Astrocyte (in vitro differentiated cells and primary cell): ENCODE measurements around the gene EPHA2. TPM values are rescaled to one million over a fixed set of nuclear protein-coding genes. Genes with fewer than 3 reads are reported as not detected.
A peak's percentile ranks its signal among the peaks of the same experiment; 100 is the strongest.

Source experiments
- DNase-seq: peaks from one replicate; pipeline ENCODE4 v3.0.0-alpha.2; 2010; ENCODE audit warnings: low read depth
- FAIRE-seq: peaks from 2 replicates; lab custom pipeline; 2011; peaks lifted over from hg19 to GRCh38; lab: Jason Lieb, UNC
- H2AFZ ChIP-seq: 2 replicates; pipeline ENCODE4 v1.6.0; 2012; ENCODE audit warnings: low read depth, low read length, inconsistent platforms
- H3K27ac ChIP-seq: 2 replicates; pipeline ENCODE4 v1.5.1; 2011; ENCODE audit warnings: low read depth, low read length, inconsistent platforms
- H3K27me3 ChIP-seq: 2 replicates; pipeline ENCODE4 v1.6.0; 2011; ENCODE audit warnings: low read length, inconsistent platforms; ENCODE audit not compliant: insufficient read depth
- H3K36me3 ChIP-seq: 2 replicates; pipeline ENCODE4 v1.5.1; 2011; ENCODE audit warnings: low read length, inconsistent platforms; ENCODE audit not compliant: insufficient read depth
- H3K4me1 ChIP-seq: 2 replicates; pipeline ENCODE4 v1.5.1; 2011; ENCODE audit warnings: low read length, inconsistent platforms; ENCODE audit not compliant: insufficient read depth
- H3K4me2 ChIP-seq: 2 replicates; pipeline ENCODE4 v1.6.0; 2012; ENCODE audit warnings: low read length, inconsistent platforms
- H3K4me3 ChIP-seq: 2 replicates; pipeline ENCODE4 v1.5.1; 2011; ENCODE audit warnings: low read depth, mild to moderate bottlenecking, low read length, inconsistent platforms; ENCODE audit not compliant: insufficient read depth
- H3K79me2 ChIP-seq: 2 replicates; pipeline ENCODE4 v1.6.0; 2012; ENCODE audit warnings: mild to moderate bottlenecking, low read length, inconsistent platforms; ENCODE audit not compliant: insufficient read depth
- H3K9ac ChIP-seq: 2 replicates; pipeline ENCODE4 v1.6.0; 2012; ENCODE audit warnings: mild to moderate bottlenecking, low read length, inconsistent platforms
- H3K9me3 ChIP-seq: 2 replicates; pipeline ENCODE4 v1.5.1; 2012; ENCODE audit warnings: low read depth, mild to moderate bottlenecking, low read length, inconsistent platforms; ENCODE audit not compliant: insufficient read depth
- H4K20me1 ChIP-seq: 2 replicates; pipeline ENCODE4 v1.6.0; 2012; ENCODE audit warnings: low read length, inconsistent platforms; ENCODE audit not compliant: insufficient read depth
- H3K27ac Mint-ChIP-seq: one replicate; pipeline ENCODE4 v1.8.0; 2021; ENCODE audit warnings: mild to moderate bottlenecking, mixed read lengths; ENCODE audit not compliant: unreplicated experiment
- H3K27me3 Mint-ChIP-seq: one replicate; pipeline ENCODE4 v1.8.0; 2021; ENCODE audit warnings: low read depth, mixed read lengths; ENCODE audit not compliant: unreplicated experiment
- H3K36me3 Mint-ChIP-seq: one replicate; pipeline ENCODE4 v1.8.0; 2021; ENCODE audit warnings: low read depth, mixed read lengths; ENCODE audit not compliant: unreplicated experiment
- H3K4me1 Mint-ChIP-seq: one replicate; pipeline ENCODE4 v1.8.0; 2021; ENCODE audit warnings: low read depth, mixed read lengths; ENCODE audit not compliant: unreplicated experiment
- H3K4me3 Mint-ChIP-seq: one replicate; pipeline ENCODE4 v1.8.0; 2021; ENCODE audit warnings: mild to moderate bottlenecking, moderate library complexity, mixed read lengths; ENCODE audit not compliant: unreplicated experiment
- H3K9me3 Mint-ChIP-seq: one replicate; pipeline ENCODE4 v1.8.0; 2021; ENCODE audit warnings: mild to moderate bottlenecking, mixed read lengths; ENCODE audit not compliant: unreplicated experiment
- EZH2 ChIP-seq: IDR thresholded peaks from 2 replicates; pipeline ENCODE4 v1.6.1; 2012; ENCODE audit warnings: mild to moderate bottlenecking, low read length, inconsistent platforms; ENCODE audit not compliant: insufficient read depth
- total RNA-seq: library from RNA; stranded (reverse); gene quantifications from 2 replicates; pipeline ENCODE4 v1.2.1, GENCODE V29; 2021
- TF ChIP-seq, protein P1 (sequence below): IDR thresholded peaks from 2 replicates; pipeline ENCODE4 v1.5.1; 2011; ENCODE audit warnings: low read depth, mild to moderate bottlenecking, inconsistent platforms, low read length, moderate library complexity; ENCODE audit not compliant: insufficient read depth

The EPHA2 gene
- total RNA-seq, 1 donor from 2014 or later: 140 TPM

DNA sequence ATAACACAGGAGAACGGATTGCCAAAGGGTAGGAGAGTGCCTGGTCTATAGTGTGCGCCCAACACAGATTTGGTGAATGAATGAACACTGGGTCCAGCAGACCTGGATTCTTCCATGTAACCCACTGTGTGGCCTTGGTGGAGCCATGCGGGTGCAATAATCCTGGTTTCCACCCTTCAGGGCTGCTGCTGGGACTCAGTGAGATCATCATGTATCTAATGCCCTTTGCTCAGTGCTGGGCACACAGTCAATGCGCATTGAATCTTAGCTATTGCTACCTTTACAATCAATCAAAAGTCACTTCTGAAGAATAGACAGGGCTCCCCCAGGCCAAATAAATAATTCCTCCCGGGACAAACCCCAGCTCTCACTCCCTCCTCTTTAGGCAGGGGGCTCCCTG lies 5.8 kb upstream of the EPHA2 start:
- H3K27ac ChIP-seq: no peak overlapping the region
- H3K36me3 Mint-ChIP-seq: peaks cover 3% of the 10 kb centered on the region
- peaks cover 43% of the 10 kb centered on the region for H3K4me1 Mint-ChIP-seq
- no peak overlapping the region for H2AFZ ChIP-seq
- no peak overlapping the region for H3K4me3 ChIP-seq
- no peak for FAIRE-seq
- peaks cover 30% of the 10 kb centered on the region for H3K4me1 ChIP-seq
- no peak overlapping the region for H3K9ac ChIP-seq
- no peak for TF ChIP-seq EZH2
- TF ChIP-seq, protein P1, sequence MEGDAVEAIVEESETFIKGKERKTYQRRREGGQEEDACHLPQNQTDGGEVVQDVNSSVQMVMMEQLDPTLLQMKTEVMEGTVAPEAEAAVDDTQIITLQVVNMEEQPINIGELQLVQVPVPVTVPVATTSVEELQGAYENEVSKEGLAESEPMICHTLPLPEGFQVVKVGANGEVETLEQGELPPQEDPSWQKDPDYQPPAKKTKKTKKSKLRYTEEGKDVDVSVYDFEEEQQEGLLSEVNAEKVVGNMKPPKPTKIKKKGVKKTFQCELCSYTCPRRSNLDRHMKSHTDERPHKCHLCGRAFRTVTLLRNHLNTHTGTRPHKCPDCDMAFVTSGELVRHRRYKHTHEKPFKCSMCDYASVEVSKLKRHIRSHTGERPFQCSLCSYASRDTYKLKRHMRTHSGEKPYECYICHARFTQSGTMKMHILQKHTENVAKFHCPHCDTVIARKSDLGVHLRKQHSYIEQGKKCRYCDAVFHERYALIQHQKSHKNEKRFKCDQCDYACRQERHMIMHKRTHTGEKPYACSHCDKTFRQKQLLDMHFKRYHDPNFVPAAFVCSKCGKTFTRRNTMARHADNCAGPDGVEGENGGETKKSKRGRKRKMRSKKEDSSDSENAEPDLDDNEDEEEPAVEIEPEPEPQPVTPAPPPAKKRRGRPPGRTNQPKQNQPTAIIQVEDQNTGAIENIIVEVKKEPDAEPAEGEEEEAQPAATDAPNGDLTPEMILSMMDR: no peak
- H4K20me1 ChIP-seq: no peaks in the 10 kb centered on the region
- no peaks in the 10 kb centered on the region for H3K27me3 ChIP-seq
- no peak overlapping the region for H3K4me3 Mint-ChIP-seq
- H3K4me2 ChIP-seq: no peak overlapping the region
- H3K27me3 Mint-ChIP-seq: peaks cover 2% of the 10 kb centered on the region
- no peak overlapping the region for H3K27ac Mint-ChIP-seq
- no peaks in the 10 kb centered on the region for H3K36me3 ChIP-seq
- H3K79me2 ChIP-seq: peaks cover 2% of the 10 kb centered on the region
- no peaks in the 10 kb centered on the region for H3K9me3 ChIP-seq
- H3K9me3 Mint-ChIP-seq: no peaks in the 10 kb centered on the region
- no peak for DNase-seq

DNA sequence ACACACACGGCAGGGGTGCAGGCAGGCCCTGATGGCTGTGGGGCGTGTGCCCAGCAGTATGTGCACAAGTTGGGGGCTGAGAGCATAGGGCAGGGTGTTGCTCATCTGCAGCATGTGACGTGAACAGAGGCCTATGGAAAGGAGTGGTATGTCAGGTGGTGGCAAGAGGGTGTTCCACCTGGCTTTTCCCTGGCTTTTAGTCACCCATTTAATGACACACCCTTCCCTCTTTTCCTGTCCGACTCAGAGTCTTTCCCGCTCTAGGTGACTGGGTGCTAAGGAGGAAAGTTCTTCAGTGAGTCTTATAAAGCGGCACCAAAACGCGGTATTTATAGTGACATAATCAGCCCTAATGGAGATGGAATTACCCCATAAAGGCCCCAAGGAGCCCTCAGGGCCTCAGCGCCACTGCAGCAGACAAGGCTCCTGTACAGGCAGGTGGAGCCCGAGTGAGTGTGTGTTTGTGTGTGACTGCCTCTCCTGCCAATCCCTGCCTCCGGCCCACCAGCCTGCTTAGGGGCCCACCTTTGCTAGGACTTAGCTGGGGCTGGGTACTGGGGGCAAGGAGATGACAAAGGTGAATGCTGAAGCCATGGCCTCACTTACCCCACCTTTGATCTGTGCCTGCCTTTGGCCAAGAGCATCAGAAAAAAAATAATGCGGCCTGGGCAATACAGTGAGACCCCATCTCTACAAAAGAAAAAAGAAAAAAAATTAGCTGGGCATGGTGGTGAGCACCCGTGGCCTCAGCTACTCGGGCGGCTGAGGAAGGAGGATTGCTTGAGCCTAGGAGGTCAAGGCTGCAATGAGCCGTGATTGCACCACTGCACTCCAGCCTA lies 3.3 kb upstream of the EPHA2 start:
- no peak for TF ChIP-seq EZH2
- TF ChIP-seq, protein P1: no peak
- DNase-seq (no peak), FAIRE-seq (no peak)
- no peak overlapping the region for H3K27ac Mint-ChIP-seq
- Histone ChIP-seq H3K79me2 (peaks cover 25% of the 10 kb centered on the region), H3K4me3 (no peak overlapping the region), H3K27me3 (no peaks in the 10 kb centered on the region), H4K20me1 (peaks cover 11% of the 10 kb centered on the region), H3K4me2 (no peak overlapping the region), H3K9me3 (no peaks in the 10 kb centered on the region), H2AFZ (no peak overlapping the region), H3K4me1 (peaks cover 31% of the 10 kb centered on the region), H3K36me3 (no peaks in the 10 kb centered on the region), H3K9ac (no peak overlapping the region), H3K27ac (no peak overlapping the region)
- peaks cover 2% of the 10 kb centered on the region for H3K27me3 Mint-ChIP-seq
- H3K4me3 Mint-ChIP-seq: peak overlapping the region; percentile 2
- H3K9me3 Mint-ChIP-seq: no peaks in the 10 kb centered on the region
- H3K36me3 Mint-ChIP-seq: peaks cover 3% of the 10 kb centered on the region
- peaks cover 28% of the 10 kb centered on the region for H3K4me1 Mint-ChIP-seq

DNA sequence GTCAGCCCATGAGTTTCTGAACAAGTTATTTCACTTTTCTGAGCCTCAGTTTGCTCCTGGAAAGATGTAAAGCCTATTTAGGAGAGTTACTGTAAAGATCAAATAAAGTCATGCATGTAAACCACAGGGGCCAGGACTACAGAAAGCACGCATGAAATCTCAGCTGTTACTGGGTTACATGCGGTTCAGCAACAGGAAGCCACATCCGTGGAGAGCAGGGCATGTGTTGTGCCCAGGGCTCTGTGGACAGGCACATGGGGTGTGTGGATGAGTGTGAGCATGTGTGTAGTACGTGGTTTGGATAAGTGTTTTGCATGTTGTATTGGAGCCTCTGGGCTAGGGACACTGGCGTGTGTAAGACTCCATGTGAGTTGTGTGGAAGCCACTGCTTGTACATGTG lies 2.2 kb upstream of the EPHA2 start:
- DNase-seq (no peak), FAIRE-seq (no peak)
- H2AFZ ChIP-seq: no peak overlapping the region
- no peaks in the 10 kb centered on the region for H3K9me3 ChIP-seq
- H3K27ac ChIP-seq: no peak overlapping the region
- H3K4me3 ChIP-seq: no peak overlapping the region
- no peaks in the 10 kb centered on the region for H3K36me3 ChIP-seq
- Mint-ChIP-seq H3K4me1 (peaks cover 22% of the 10 kb centered on the region), H3K4me3 (peak overlapping the region; percentile 40), H3K36me3 (peaks cover 3% of the 10 kb centered on the region), H3K27me3 (peaks cover 2% of the 10 kb centered on the region), H3K9me3 (no peaks in the 10 kb centered on the region), H3K27ac (no peak overlapping the region)
- peak overlapping the region; percentile 99 for H3K4me2 ChIP-seq
- H3K4me1 ChIP-seq: peaks cover 34% of the 10 kb centered on the region
- H3K27me3 ChIP-seq: no peaks in the 10 kb centered on the region
- H3K79me2 ChIP-seq: peaks cover 37% of the 10 kb centered on the region
- TF ChIP-seq, protein P1: no peak
- no peak for TF ChIP-seq EZH2
- peaks cover 19% of the 10 kb centered on the region for H4K20me1 ChIP-seq
- no peak overlapping the region for H3K9ac ChIP-seq
